Myocyte (in vitro differentiated cells): ENCODE measurements around the gene MOGAT2. TPM values are rescaled to one million over a fixed set of nuclear protein-coding genes. Genes with fewer than 3 reads are reported as not detected.
"Not testable (repeated sequence)": the region's sequence is repeated elsewhere in the genome, so short reads cannot be mapped to it uniquely, and the experiment has no call there.

Source experiments
- DNase-seq: peaks from one replicate; pipeline ENCODE4 v3.0.0-alpha.2; 2012; ENCODE audit warnings: low read depth
- polyA plus RNA-seq: library from polyadenylated mRNA; unstranded; fragments of >200 nt; gene quantifications from one replicate; pipeline ENCODE4 v1.2.1, GENCODE V29; 2012; ENCODE audit warnings: missing spikeins
- total RNA-seq: library from RNA; depleted of rRNA; stranded (reverse); fragments of >200 nt; gene quantifications from 2 replicates; pipeline ENCODE4 v1.2.3, GENCODE V29; 2014

MOGAT2 gene
- total RNA-seq: not detected in 2 replicates
- not detected for polyA plus RNA-seq

GRCh38 chr11:75717608-75718418 is at the start of gene MOGAT2:
MOGAT2 (plus strand) TSS chr11:75717838; CDS start chr11:75717889, 51 bp downstream.
- no peak for DNase-seq

GRCh38 chr11:75668451-75669297 is 49.0 kb upstream of the MOGAT2 start, which contains the start of gene MAP6:
MAP6 (minus strand) TSS chr11:75669038; CDS start chr11:75668369, 669 bp downstream.
- DNase-seq: no peak

DNA sequence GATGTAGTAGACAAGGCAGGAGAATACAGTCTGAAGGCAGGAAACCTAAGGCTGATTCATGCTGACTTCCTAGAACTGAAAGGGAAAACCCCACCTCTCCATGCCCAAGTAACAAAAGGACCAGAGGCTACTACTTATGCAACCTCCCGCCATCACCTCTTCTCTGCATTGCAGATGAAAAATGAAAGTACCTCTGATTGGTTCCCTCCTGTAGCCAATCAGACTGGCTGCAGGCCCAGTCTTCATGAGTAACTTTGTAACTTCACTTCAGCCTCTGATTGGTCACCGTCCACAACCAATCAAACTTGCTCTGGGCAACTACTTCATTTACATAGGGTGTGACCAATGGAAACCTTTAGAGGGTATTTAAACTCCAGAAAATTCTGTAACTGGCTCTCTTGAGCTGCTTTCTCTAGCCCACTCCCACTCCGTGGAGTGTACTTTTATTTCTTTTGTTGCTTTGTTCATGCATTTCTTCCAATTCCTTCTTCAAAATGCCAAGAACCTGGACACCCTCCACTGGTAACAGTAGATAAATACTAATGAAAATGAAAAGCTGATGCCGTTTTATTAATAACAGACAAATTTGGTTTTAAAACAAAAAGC is 43.6 kb upstream of the MOGAT2 start:
- no peak for DNase-seq

- no peak for DNase-seq
Measured at GRCh38 chr11:75677275-75677674, 40.4 kb upstream of the MOGAT2 start.

DNA sequence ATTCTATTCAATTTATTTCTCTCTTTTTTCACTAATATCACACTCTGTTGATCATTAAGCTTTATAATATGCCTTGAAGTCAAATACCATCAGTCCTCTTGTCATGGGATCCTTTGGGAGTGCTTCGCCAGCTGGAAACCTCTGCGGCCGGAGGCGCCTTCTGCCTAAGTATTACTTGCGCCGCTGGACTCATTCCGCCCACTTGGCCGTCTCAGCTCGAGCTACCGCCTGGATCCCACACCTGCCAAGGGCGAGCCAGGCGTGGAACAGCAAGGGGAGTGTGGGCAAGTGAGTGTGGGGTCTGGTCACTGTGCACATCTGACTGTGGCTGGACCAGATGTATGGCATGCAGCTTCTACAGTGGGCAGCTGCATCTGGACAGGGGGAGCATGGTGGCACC is 39.7 kb upstream of the MOGAT2 start:
- DNase-seq: no peak

DNA sequence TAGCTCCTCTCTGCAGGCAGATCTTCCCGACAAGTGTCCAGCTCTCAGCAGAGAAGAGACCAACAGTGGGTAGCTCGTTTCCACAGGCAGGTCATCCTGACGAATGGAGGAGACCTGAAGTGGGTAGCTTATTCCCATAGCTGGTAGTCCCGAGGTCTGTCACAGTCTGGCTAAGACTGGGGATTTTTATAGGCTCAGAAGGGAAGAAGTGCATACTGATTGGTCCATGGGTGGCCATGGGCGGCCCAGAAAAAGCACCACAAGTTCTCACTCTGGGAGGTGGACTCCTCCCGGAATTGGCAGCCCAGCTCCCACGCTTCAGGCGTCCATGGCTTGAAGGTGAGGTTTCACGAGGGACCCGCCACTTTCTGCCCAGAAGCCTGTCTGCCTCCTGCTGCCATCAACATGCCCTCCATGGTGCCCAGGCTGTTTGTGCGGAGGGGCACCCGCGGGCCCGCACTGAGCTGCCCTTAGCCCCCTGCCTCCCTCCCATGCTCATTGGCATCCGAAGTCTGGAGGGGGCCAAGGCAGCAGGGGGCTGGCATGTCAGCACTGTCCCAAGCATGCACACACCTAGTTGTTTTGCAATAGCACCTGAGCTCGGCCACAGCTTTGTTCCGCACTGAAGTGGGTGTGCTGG is 38.9 kb upstream of the MOGAT2 start:
- DNase-seq: no peak

- DNase-seq: no peak
Measured at GRCh38 chr11:75679566-75679965, 38.1 kb upstream of the MOGAT2 start.

- DNase-seq: not testable (repeated sequence)
Measured at GRCh38 chr11:75683856-75684255, 33.8 kb upstream of the MOGAT2 start.

GRCh38 chr11:75689863-75690609 is 27.6 kb upstream of the MOGAT2 start:
- DNase-seq: no peak

GRCh38 chr11:75691804-75692203 is 25.8 kb upstream of the MOGAT2 start:
- DNase-seq: no peak

GRCh38 chr11:75697906-75698581 is 19.6 kb upstream of the MOGAT2 start:
- no peak for DNase-seq

GRCh38 chr11:75700940-75701339 is 16.7 kb upstream of the MOGAT2 start:
- no peak for DNase-seq

- DNase-seq: no peak
Measured at GRCh38 chr11:75703695-75704237, 13.9 kb upstream of the MOGAT2 start.

GRCh38 chr11:75705541-75705940 is 12.1 kb upstream of the MOGAT2 start:
- no peak for DNase-seq

GRCh38 chr11:75706260-75706729 is 11.3 kb upstream of the MOGAT2 start:
- DNase-seq: peak; percentile 60

- DNase-seq: no peak
Measured at GRCh38 chr11:75714211-75714610, 3.4 kb upstream of the MOGAT2 start.

GRCh38 chr11:75715688-75716087 is 1.9 kb upstream of the MOGAT2 start:
- no peak for DNase-seq

DNA sequence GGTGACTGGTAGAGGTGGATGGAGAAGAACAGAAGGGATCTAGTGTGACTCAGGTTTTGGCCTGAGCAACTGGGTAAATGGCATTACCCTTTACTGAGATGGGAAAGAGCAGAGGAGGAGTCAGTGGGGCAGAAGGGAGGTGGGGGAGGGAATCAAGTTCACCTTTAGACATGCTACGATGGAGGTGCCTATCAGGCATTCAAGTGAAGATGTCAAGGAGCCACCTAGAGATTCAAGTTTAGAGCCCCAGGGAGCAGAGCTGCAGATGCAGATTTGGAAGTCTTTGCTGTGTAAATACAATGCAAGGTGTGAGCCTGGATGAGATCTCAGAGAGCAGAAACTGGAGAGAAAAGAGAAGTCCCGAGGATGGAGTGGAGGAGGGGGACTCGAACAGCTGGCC is 979 bp upstream of the MOGAT2 start:
- DNase-seq: no peak
